Bronchial epithelial cell (primary cell): ENCODE measurements around the gene KCTD8. TPM values are rescaled to one million over a fixed set of nuclear protein-coding genes. Genes with fewer than 3 reads are reported as not detected.
A peak's percentile ranks its signal among the peaks of the same experiment; 100 is the strongest.

Source experiments
- DNase-seq: peaks from one replicate; pipeline ENCODE4 v3.0.0-alpha.2; 2010; ENCODE audit warnings: low read depth
- FAIRE-seq: peaks from 2 replicates; lab custom pipeline; 2011; peaks lifted over from hg19 to GRCh38; lab: Jason Lieb, UNC
- H3K27me3 ChIP-seq: 2 replicates; pipeline ENCODE4 v1.5.1; 2011; ENCODE audit warnings: low read length; ENCODE audit not compliant: control insufficient read depth, insufficient read depth
- H3K36me3 ChIP-seq: 2 replicates; pipeline ENCODE4 v1.5.1; 2011; ENCODE audit warnings: low read length; ENCODE audit not compliant: control insufficient read depth, insufficient read depth
- H3K4me3 ChIP-seq: 2 replicates; pipeline ENCODE4 v1.5.1; 2011; ENCODE audit warnings: mild to moderate bottlenecking, low read depth, low read length, control low read depth
- CTCF ChIP-seq: IDR thresholded peaks from 2 replicates; pipeline ENCODE4 v1.5.1; 2011; ENCODE audit warnings: mild to moderate bottlenecking, moderate library complexity, low read length, control low read depth, inconsistent platforms; ENCODE audit not compliant: insufficient read depth, severe bottlenecking
- total RNA-seq: library from RNA; depleted of rRNA; stranded (reverse); fragments of >200 nt; gene quantifications from 2 replicates; pipeline ENCODE4 v1.2.1, GENCODE V29; 2014

KCTD8 gene
- total RNA-seq, 1 donor from 2014 or later: under 0.01 TPM

GRCh38 chr4:44319129-44319528 is 129.5 kb downstream of the KCTD8 start:
- Histone ChIP-seq H3K27me3 (no peaks in the 10 kb centered on the region), H3K4me3 (no peak overlapping the region), H3K36me3 (no peaks in the 10 kb centered on the region)
- no peak for TF ChIP-seq CTCF
- DNase-seq (no peak), FAIRE-seq (no peak)

- no peak for DNase-seq
- Histone ChIP-seq H3K4me3 (no peak overlapping the region), H3K27me3 (no peaks in the 10 kb centered on the region), H3K36me3 (no peaks in the 10 kb centered on the region)
- no peak for FAIRE-seq
- TF ChIP-seq CTCF: no peak
Observed at GRCh38 chr4:44313702-44314101, 134.9 kb downstream of the KCTD8 start.

GRCh38 chr4:44287505-44287904 is 161.1 kb downstream of the KCTD8 start:
- H3K36me3 ChIP-seq: no peaks in the 10 kb centered on the region
- TF ChIP-seq CTCF: no peak
- FAIRE-seq (no peak), DNase-seq (no peak)
- no peaks in the 10 kb centered on the region for H3K27me3 ChIP-seq
- no peak overlapping the region for H3K4me3 ChIP-seq

GRCh38 chr4:44279469-44279868 is 169.1 kb downstream of the KCTD8 start:
- TF ChIP-seq CTCF: no peak
- DNase-seq (no peak), FAIRE-seq (no peak)
- no peaks in the 10 kb centered on the region for H3K36me3 ChIP-seq
- no peaks in the 10 kb centered on the region for H3K27me3 ChIP-seq
- no peak overlapping the region for H3K4me3 ChIP-seq

- FAIRE-seq (no peak), DNase-seq (no peak)
- no peaks in the 10 kb centered on the region for H3K27me3 ChIP-seq
- no peak overlapping the region for H3K4me3 ChIP-seq
- no peak for TF ChIP-seq CTCF
- H3K36me3 ChIP-seq: no peaks in the 10 kb centered on the region
Observed at GRCh38 chr4:44279066-44279465, 169.5 kb downstream of the KCTD8 start.

GRCh38 chr4:44257461-44257860 is 191.1 kb downstream of the KCTD8 start:
- no peak for TF ChIP-seq CTCF
- Histone ChIP-seq H3K4me3 (no peak overlapping the region), H3K36me3 (no peaks in the 10 kb centered on the region), H3K27me3 (no peaks in the 10 kb centered on the region)
- DNase-seq: peak; percentile 1
- FAIRE-seq: no peak
